GM20000 (cell line): ENCODE results near the gene TMIGD1.
A peak's percentile ranks its signal among the peaks of the same experiment; 100 is the strongest.

Source experiments
- DNase-seq: peaks from one replicate; pipeline ENCODE4 v3.0.0; 2012; ENCODE audit warnings: low spot score
- TF ChIP-seq, protein P1 (sequence below): IDR thresholded peaks from 2 replicates; pipeline ENCODE4 v1.5.1; 2012; ENCODE audit warnings: mild to moderate bottlenecking, control low read depth; ENCODE audit errors: extremely low read depth, missing control alignments

TMIGD1 gene

DNA sequence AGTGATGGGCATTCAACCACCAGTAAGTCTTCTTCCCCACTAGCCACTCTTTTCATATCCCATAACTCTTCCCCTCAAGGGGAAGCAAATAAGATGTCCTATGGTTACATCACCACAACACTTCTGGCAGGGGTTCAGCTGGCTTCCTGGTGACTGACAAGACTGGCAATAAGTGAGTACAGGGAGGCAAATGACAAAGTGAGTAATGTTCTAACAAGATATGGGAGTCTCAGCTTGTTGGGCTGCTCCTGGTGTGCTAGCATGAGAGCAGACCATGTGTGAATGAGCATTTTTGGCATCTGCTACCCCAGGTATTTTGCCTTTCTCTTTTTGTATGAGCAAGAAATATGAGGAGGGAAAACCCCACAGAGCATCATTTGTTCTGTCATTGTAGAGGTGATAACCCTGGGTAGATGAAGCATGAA, 9.9 kb downstream of the TMIGD1 start:
- peak; percentile 9 for DNase-seq
- TF ChIP-seq, protein P1, sequence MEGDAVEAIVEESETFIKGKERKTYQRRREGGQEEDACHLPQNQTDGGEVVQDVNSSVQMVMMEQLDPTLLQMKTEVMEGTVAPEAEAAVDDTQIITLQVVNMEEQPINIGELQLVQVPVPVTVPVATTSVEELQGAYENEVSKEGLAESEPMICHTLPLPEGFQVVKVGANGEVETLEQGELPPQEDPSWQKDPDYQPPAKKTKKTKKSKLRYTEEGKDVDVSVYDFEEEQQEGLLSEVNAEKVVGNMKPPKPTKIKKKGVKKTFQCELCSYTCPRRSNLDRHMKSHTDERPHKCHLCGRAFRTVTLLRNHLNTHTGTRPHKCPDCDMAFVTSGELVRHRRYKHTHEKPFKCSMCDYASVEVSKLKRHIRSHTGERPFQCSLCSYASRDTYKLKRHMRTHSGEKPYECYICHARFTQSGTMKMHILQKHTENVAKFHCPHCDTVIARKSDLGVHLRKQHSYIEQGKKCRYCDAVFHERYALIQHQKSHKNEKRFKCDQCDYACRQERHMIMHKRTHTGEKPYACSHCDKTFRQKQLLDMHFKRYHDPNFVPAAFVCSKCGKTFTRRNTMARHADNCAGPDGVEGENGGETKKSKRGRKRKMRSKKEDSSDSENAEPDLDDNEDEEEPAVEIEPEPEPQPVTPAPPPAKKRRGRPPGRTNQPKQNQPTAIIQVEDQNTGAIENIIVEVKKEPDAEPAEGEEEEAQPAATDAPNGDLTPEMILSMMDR, result no peak

DNA sequence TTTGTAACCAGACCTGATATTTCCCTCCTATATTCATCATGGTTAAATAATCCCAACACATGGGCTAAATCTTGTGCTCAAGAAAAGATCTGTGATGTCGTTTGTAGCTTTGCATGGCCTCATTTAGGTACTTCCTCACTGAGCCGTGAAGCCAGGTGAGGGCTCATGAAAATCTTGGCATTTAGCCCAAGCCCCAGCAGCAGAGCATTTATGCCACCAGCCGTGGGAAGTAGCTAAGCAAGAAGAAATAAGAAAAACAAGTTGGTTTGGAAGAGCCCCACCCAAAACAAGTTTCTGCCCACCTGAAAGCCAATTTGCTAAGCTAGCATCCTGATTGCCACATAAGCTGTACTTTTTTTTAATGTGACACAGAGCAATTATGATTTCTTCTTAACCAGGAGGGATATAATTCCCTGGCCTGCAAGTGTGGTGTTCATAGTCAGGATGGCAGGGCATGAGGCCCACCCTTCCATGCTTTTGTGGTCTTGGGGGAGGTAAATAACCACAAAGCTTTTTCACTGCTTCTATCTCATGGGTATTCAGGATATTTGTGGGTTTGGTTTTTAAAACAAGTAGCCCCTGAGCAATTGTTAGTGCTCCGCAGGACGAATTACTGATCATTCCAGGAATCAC, 10.5 kb downstream of the TMIGD1 start:
- TF ChIP-seq, protein P1, result no peak
- DNase-seq, result no peak

DNA sequence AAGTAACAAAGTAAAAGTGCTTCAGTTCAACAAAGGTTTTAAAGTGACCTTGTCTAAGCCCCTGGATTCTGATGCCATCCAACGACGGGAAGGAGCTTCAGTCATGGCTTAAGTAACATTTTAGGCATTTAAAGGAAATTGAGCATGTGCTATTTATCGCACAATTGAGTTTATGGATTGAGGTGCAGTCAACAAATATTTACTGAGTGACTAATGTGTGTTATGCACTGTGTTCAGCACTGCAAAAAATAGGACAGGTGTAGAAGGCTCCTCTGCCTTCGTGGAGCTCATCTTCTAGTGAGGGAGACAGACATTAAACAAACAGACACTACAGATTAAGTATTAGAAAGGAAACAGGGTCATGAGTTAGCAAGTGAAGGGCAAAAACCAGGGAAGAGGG, 12.5 kb downstream of the TMIGD1 start:
- TF ChIP-seq, protein P1, result no peak
- no peak for DNase-seq

DNA sequence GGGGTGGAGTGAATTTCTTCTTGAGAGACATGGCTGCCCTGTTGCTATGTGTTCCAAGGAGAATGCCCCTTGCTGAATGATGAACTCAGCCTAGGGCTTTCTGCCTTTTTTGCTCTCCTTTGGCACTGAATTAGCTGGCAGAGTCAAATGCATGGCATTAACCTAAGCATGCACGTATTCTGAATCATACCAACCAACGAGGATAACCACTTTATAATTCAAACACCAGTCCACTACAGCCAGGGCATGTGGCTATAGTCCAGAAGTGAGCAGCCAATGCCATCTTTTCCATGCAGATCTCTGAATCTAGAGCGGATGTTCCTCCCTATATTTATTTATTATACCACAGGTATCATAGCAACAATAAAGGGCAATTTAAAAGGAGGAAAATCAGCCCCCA, 15.7 kb downstream of the TMIGD1 start:
- TF ChIP-seq, protein P1, result no peak
- DNase-seq, result no peak

DNA sequence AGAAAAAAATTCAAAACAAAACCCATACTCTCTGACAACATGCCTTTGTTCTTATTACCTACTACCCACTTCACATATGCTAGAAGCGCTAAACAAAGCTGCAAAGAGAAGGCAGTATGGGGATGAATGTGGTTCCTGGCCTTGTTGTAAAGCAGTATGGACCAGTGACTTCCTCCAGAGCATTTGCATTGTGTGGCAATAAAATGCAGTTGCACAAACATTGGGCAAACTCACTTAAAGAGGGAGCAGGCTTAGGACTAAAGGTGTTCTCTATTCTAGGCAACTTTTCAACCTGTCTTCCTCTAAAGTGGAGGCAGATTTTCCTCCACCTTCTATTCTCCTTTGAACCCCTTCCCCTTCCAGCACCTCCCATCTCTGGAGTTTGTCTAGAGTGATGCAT, 17.1 kb downstream of the TMIGD1 start:
- TF ChIP-seq, protein P1, result no peak
- no peak for DNase-seq

DNA sequence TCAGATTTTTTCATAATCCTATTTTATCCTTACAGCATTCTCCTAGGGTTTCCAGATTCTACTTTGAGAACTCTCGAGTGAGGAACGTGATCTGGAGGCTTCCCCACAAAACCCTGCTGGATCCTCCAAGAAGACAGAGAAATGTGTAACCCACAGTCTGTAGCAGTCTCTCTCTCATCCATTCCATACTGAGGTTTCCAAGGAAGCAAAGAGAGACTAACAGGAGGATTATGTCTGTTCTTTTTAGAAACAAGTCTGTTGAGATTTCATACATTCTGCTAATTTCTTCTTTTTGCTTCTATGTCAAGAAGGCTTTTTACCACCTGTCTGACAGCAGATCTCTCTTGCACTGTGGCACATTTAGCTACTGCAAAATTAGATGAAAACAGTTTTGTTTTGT, 18.8 kb downstream of the TMIGD1 start:
- no peak for DNase-seq
- TF ChIP-seq, protein P1, result no peak

DNA sequence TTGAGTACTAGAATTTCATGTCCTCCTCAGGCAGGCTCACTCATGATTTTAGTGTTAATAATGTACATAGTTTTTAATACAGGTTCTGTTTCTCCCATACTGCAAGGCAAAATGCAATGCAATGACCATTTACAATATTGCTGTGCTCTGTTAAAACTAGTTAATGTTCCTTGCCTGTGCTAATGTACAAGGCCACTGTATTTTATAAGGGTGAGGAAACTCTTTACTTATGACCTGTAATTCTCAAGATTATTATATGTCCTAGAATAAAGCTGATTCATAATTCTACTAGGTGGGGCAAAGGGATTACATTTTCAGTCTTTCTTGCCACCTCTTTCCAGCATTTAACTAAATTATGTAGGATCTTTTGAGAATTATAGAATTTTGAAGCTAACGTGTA, 19.4 kb downstream of the TMIGD1 start:
- TF ChIP-seq, protein P1, result no peak

More for the DNA sequence above, 19.4 kb downstream of the TMIGD1 start:
- no peak for DNase-seq
